Spleen (tissue), 11 donors: ENCODE measurements around the gene MAP2. TPM values are rescaled to one million over a fixed set of nuclear protein-coding genes. Genes with fewer than 3 reads are reported as not detected.

Experiments
- polyA plus RNA-seq, 3 donors: library from polyadenylated mRNA; stranded (reverse); fragments of 200-250 nt; gene quantifications; one replicate each; pipeline ENCODE4 v1.2.1, GENCODE V29; 2013
- small RNA-seq, 4 donors: library from RNA; depleted of rRNA; stranded (forward); fragments of <200 nt; gene quantifications; one replicate each; pipeline ENCODE3, GENCODE V24; 2016
- total RNA-seq, 7 donors: library from RNA; depleted of rRNA in 3 of 7; stranded (reverse); fragments of >200 nt in 3 of 7; fragmentation: NEBNext Ultra II Directional in 4 of 7; extraction: Animal tissue kit (Norgen Biotek cat#: 25700) in 4 of 7; gene quantifications; one replicate each; pipeline versions ENCODE4 v1.1.0 to v1.2.1, GENCODE V29; 2016 to 2021
- donor health status: healthy with polysubstance abuse.
- donor health status: DM: no; HTN: no; CAD: no; lungs with moderate emphysema.
- donor health status: DM: no; HTN: no; CAD: no.
- donor health status: Bipolar disorder and iron deficiency.
- donor health status: healthy.
- donor health status: DM: no; HTN: no; CAD: no.
- donor health status: DM: yes; HTN: yes; CAD: no.

MAP2 gene
- total and polyA plus RNA-seq, 10 donors, result 0.38 to 5.0 (median 1.9) TPM

Small RNA genes lying within 50 kb of the gene (small RNA-seq; reads per million reads assigned to genes)
- gene RNA5SP118, result 0 reads per million in 4 donors
